Measurements from ENCODE around the gene PANK3. TPM values are rescaled to one million over a fixed set of nuclear protein-coding genes. Genes with fewer than 3 reads are reported as not detected.

The PANK3 gene
- total RNA-seq, 4 donors from 2014 or later, result 22.5 to 39.9 (median 28.4) TPM

- DNase-seq (ENCODE audit: low spot score), result no peak
- ATAC-seq (ENCODE audit: low FRiP score), result no peak
- TF ChIP-seq CTCF (IDR thresholded peaks at IDR 0.05), result no peak
Observed at GRCh38 chr5:168570490-168571328, 8.5 kb downstream of the PANK3 start.

GRCh38 chr5:168568738-168569137, 10.4 kb downstream of the PANK3 start:
- no peak for DNase-seq (ENCODE audit: low spot score)
- ATAC-seq (ENCODE audit: low FRiP score), result no peak
- TF ChIP-seq CTCF (IDR thresholded peaks at IDR 0.05), result no peak

- ATAC-seq (ENCODE audit: low FRiP score) (no peak), DNase-seq (ENCODE audit: low spot score) (no peak)
- no peak for TF ChIP-seq CTCF (IDR thresholded peaks at IDR 0.05)
Observed at GRCh38 chr5:168563959-168564358, 15.2 kb downstream of the PANK3 start.

- no peak for ATAC-seq (ENCODE audit: low FRiP score)
- no peak for TF ChIP-seq CTCF (IDR thresholded peaks at IDR 0.05)
- no peak for DNase-seq (ENCODE audit: low spot score)
Observed at GRCh38 chr5:168562279-168562678, 16.9 kb downstream of the PANK3 start.

GRCh38 chr5:168557389-168557788, 21.8 kb downstream of the PANK3 start:
- DNase-seq (ENCODE audit: low spot score) (no peak), ATAC-seq (ENCODE audit: low FRiP score) (no peak)
- no peak for TF ChIP-seq CTCF (IDR thresholded peaks at IDR 0.05)

GRCh38 chr5:168553377-168554130, 25.6 kb downstream of the PANK3 start:
- DNase-seq (ENCODE audit: low spot score) (no peak), ATAC-seq (ENCODE audit: low FRiP score) (no peak)
- TF ChIP-seq CTCF (IDR thresholded peaks at IDR 0.05), result no peak
